ENCODE measurements around the gene ALOX12B.

ALOX12B gene

GRCh38 chr17:8101721-8102120 lies 14.2 kb upstream of the ALOX12B start:
- no peak for TF ChIP-seq EZH2 (IDR thresholded peaks at IDR 0.05; ENCODE audit: borderline replicate concordance, low read length)
- TF ChIP-seq, protein P1, sequence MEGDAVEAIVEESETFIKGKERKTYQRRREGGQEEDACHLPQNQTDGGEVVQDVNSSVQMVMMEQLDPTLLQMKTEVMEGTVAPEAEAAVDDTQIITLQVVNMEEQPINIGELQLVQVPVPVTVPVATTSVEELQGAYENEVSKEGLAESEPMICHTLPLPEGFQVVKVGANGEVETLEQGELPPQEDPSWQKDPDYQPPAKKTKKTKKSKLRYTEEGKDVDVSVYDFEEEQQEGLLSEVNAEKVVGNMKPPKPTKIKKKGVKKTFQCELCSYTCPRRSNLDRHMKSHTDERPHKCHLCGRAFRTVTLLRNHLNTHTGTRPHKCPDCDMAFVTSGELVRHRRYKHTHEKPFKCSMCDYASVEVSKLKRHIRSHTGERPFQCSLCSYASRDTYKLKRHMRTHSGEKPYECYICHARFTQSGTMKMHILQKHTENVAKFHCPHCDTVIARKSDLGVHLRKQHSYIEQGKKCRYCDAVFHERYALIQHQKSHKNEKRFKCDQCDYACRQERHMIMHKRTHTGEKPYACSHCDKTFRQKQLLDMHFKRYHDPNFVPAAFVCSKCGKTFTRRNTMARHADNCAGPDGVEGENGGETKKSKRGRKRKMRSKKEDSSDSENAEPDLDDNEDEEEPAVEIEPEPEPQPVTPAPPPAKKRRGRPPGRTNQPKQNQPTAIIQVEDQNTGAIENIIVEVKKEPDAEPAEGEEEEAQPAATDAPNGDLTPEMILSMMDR (IDR thresholded peaks at IDR 0.05; ENCODE audit: low read length): no peak
- Histone ChIP-seq H3F3A (ENCODE audit: insufficient read depth, low read length) (no peaks in the 10 kb centered on the region), H3K4me2 (ENCODE audit: low read length) (no peak overlapping the region), H3K27me3 (ENCODE audit: insufficient read depth, low read length) (no peaks in the 10 kb centered on the region), H3K4me1 (ENCODE audit: insufficient read depth, low read length, severe bottlenecking) (no peaks in the 10 kb centered on the region), H3K9me3 (ENCODE audit: low read length) (no peaks in the 10 kb centered on the region), H3K4me3 (ENCODE audit: low read depth, low read length, poor library complexity, severe bottlenecking) (no peak overlapping the region), H3K36me3 (ENCODE audit: insufficient read depth, low read length) (no peaks in the 10 kb centered on the region), H4K20me1 (ENCODE audit: insufficient read depth, low read length) (no peaks in the 10 kb centered on the region), H3K9me2 (ENCODE audit: low read depth, low read length) (no peaks in the 10 kb centered on the region), H3K79me2 (ENCODE audit: insufficient read depth, low read length) (no peaks in the 10 kb centered on the region), H3K9ac (ENCODE audit: low read length) (no peak overlapping the region), H2AFZ (ENCODE audit: low read length) (no peak overlapping the region), H3K27ac (ENCODE audit: low read depth, low read length, poor library complexity, severe bottlenecking) (no peak overlapping the region)

- Histone ChIP-seq H3K79me2 (ENCODE audit: insufficient read depth, low read length) (no peaks in the 10 kb centered on the region), H2AFZ (ENCODE audit: low read length) (no peak overlapping the region), H4K20me1 (ENCODE audit: insufficient read depth, low read length) (no peaks in the 10 kb centered on the region), H3K9me3 (ENCODE audit: low read length) (no peaks in the 10 kb centered on the region), H3K4me2 (ENCODE audit: low read length) (no peak overlapping the region), H3K9ac (ENCODE audit: low read length) (no peak overlapping the region), H3K9me2 (ENCODE audit: low read depth, low read length) (no peaks in the 10 kb centered on the region), H3K4me3 (ENCODE audit: low read depth, low read length, poor library complexity, severe bottlenecking) (no peak overlapping the region), H3K27ac (ENCODE audit: low read depth, low read length, poor library complexity, severe bottlenecking) (no peak overlapping the region), H3F3A (ENCODE audit: insufficient read depth, low read length) (no peaks in the 10 kb centered on the region), H3K36me3 (ENCODE audit: insufficient read depth, low read length) (no peaks in the 10 kb centered on the region), H3K27me3 (ENCODE audit: insufficient read depth, low read length) (0 out of 2 replicates have a peak, but pooled peaks cover under 1% of the 10 kb centered on the region), H3K4me1 (ENCODE audit: insufficient read depth, low read length, severe bottlenecking) (no peaks in the 10 kb centered on the region)
- TF ChIP-seq, protein P1 (IDR thresholded peaks at IDR 0.05; ENCODE audit: low read length): no peak
- no peak for TF ChIP-seq EZH2 (IDR thresholded peaks at IDR 0.05; ENCODE audit: borderline replicate concordance, low read length)
Observed at GRCh38 chr17:8100763-8101162, 13.2 kb upstream of the ALOX12B start.

GRCh38 chr17:8100111-8100510 lies 12.6 kb upstream of the ALOX12B start:
- no peak overlapping the region for H3K9ac ChIP-seq (ENCODE audit: low read length)
- H3K27ac ChIP-seq (ENCODE audit: low read depth, low read length, poor library complexity, severe bottlenecking): no peak overlapping the region
- no peaks in the 10 kb centered on the region for H3K9me3 ChIP-seq (ENCODE audit: low read length)
- no peak overlapping the region for H3K4me3 ChIP-seq (ENCODE audit: low read depth, low read length, poor library complexity, severe bottlenecking)
- no peaks in the 10 kb centered on the region for H3K9me2 ChIP-seq (ENCODE audit: low read depth, low read length)
- no peak for TF ChIP-seq EZH2 (IDR thresholded peaks at IDR 0.05; ENCODE audit: borderline replicate concordance, low read length)
- TF ChIP-seq, protein P1 (IDR thresholded peaks at IDR 0.05; ENCODE audit: low read length): no peak
- H3K36me3 ChIP-seq (ENCODE audit: insufficient read depth, low read length): no peaks in the 10 kb centered on the region
- no peak overlapping the region for H3K4me2 ChIP-seq (ENCODE audit: low read length)
- H2AFZ ChIP-seq (ENCODE audit: low read length): no peak overlapping the region
- H3K27me3 ChIP-seq (ENCODE audit: insufficient read depth, low read length): peaks cover 7% of the 10 kb centered on the region; the same call in 1 of the 2 replicates
- H3F3A ChIP-seq (ENCODE audit: insufficient read depth, low read length): no peaks in the 10 kb centered on the region
- no peaks in the 10 kb centered on the region for H3K4me1 ChIP-seq (ENCODE audit: insufficient read depth, low read length, severe bottlenecking)
- H4K20me1 ChIP-seq (ENCODE audit: insufficient read depth, low read length): no peaks in the 10 kb centered on the region
- no peaks in the 10 kb centered on the region for H3K79me2 ChIP-seq (ENCODE audit: insufficient read depth, low read length)

Measured in OCI-LY1 (cell line).